SHP77 (cell line): Measurements from ENCODE around the gene TNFRSF17.
"Not testable (repeated sequence)": the region's sequence is repeated elsewhere in the genome, so short reads cannot be mapped to it uniquely, and the experiment has no call there.

Experiments
- DNase-seq, 2 experiments: peaks; one replicate each; lab custom pipeline; 2025; lab: John Stamatoyannopoulos, UW

TNFRSF17 gene

DNA sequence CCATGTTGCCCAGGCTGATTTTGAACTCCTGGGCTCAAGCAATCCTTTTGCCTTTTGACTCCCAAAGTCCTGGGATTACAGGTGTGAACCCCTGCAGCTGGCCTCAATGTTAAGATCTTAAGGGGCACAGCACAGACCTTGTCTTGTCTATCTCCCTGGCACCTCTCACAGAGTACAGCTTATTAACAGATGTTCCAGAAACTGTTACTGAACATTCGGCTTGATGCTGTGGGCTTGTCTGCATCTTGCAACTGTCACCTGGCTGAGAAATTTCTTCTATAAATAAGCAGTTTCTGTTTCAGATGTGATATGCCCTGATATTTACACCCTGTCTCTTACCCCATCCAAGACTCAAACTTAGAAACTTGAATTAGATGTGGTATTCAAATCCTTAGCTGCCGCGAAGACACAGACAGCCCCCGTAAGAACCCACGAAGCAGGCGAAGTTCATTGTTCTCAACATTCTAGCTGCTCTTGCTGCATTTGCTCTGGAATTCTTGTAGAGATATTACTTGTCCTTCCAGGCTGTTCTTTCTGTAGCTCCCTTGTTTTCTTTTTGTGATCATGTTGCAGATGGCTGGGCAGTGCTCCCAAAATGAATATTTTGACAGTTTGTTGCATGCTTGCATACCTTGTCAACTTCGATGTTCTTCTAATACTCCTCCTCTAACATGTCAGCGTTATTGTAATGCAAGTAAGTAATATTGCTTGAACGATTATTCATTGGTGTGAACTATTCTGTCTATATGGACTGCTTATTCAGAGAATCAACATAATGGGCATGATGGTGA lies at the start of gene TNFRSF17:
Gene TNFRSF17, plus strand, starts transcription at position 450 of the 791 bp plus-strand sequence. Its CDS starts 115 bp downstream, at position 565.
- DNase-seq, result no peak

DNA sequence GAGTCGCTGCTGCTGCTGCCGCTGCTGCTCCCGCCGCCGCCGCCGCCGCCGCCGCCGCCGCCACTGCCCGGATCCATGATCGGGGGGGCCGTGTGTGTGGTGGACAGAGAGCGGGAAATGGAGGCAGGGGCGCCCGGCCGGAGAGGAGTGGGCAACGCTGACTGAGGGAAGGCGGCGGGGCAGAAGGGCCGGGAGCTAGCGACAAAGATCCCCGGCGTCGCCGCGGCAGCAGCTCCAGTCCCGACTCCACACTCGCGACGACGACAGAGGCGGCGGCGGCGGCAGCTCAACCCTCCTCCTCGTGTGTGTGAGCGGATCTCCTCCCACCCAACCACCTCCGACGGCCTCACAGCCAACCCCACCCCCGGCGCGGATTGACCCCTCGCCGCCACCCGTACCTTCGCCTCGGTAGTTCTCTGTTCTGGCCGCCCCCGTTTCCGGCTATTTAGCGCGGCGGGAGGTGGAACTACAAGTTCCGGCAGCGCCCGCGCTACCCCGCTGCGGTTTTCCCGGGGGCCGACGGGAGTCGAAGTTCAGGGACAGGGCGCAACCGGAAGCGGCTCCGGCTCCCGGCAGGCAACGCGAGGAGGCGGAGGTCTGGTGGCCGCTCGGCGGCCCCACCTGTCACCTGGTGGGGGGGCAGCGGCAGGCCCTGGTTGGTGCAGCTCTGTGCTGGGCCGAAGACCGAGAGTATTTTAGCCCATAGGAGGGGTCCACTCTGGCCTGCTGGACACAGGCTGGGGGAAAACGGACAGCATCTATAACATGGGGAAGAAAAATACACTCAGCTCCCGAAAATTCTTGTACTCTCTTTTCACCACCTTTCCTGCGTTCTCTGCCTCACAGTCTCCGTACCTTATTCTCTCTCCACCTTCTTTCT lies 49.1 kb upstream of the TNFRSF17 start, which contains the start of gene GSPT1:
Gene GSPT1, minus strand, starts transcription at position 313 of the 880 bp plus-strand sequence. Its CDS starts 236 bp downstream, at position 77.
- DNase-seq, result peak; percentile 95 to 98

DNA sequence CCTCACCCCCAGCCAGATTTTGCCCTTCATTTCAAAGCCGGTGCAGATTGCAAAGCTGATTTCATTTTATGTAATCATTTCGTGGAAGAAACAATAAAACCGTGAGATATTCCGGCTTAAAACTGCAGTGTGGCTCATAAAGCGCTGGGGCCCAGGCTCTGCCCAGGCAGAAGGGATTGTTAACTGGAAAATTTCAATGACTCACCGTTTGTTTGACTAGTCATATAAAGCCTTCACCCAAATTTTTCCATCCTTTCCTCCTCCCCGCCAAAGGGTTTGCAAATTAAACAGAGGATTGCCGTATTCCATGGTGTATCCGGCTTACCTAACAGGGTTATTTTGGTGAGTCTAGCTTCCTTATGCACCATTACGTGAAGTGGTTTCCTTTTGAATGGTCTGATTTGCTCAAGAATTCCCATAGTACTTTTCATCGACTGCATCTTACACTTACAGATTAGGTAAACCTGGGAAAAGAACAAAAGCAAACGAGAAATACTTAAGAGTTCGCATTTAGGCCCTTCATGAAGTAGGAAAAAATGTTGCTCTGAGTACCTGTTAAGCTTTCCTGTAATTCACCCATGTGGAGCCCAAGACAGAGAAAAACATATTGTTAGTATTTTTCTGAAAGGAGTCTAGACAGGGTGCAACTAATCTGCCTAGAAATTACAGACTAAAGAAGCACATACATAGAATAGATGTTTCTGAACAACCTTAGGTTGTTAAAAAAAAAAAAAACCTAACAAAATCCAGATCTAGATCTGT lies 48.3 kb upstream of the TNFRSF17 start:
- peak; percentile 83 to 88 for DNase-seq

DNA sequence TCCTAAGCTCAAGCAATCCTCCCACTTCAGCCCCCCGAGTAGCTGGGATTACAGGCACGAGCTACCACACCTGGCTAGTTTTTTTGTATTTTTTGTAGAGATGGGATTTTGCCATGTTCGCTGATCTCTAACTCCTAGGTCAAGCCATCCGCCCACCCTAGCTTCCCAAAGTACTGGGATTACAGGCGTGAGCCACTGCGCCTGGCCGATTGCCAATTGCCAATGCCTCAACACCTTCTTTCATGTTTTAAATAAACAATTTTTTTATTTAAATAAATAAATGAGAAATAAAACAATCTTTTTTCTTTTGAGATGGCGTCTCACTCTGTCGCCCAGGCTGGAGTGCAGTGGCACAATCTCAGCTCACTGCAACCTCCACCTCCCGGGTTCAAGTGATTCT lies 41.0 kb upstream of the TNFRSF17 start:
- DNase-seq, result not testable (repeated sequence)

DNA sequence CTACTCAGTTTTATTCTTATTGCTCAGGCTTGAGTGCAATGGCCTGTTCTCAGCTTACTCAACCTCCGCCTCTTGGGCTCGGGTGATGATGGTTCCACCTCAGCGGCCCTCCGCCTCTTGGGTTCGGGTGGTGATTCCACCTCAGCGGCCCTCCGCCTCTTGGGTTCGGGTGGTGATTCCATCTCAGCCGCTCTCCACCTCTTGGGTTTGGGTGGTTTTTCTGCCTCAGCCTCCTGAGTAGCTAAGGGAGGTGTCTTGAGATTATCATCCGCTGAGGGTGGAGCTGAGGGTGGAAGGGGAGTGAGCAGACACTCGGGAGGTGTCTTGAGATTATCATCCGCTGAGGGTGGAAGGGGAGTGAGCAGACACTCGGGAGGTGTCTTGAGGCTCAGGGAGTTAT lies 37.7 kb upstream of the TNFRSF17 start:
- not testable (repeated sequence) for DNase-seq

DNA sequence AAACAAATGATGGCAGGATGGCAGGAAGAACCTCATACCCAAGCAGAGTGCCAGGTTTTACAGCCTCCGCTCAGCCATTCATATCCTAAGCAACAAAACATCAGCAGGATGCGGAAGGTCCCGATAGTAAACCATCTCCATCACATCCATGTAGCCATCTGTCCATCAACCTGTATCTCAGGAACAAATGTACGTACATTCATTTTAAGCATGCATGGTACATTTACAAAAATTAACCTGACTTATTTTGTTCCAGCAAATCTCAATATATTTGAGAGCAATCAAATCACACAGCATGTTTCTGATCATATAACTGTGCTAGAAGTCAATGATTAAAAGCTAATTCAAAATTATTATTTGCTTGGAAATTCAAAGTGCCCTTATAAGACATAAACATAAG lies 23.1 kb upstream of the TNFRSF17 start, which contains the start of gene NPIPB2:
Gene NPIPB2, minus strand, starts transcription at position 101 of the 400 bp plus-strand sequence. Its CDS starts 0 bp downstream, at position 101.
- DNase-seq, result not testable (repeated sequence)

GRCh38 chr16:11946433-11946832 lies 18.6 kb upstream of the TNFRSF17 start:
- no peak for DNase-seq

DNA sequence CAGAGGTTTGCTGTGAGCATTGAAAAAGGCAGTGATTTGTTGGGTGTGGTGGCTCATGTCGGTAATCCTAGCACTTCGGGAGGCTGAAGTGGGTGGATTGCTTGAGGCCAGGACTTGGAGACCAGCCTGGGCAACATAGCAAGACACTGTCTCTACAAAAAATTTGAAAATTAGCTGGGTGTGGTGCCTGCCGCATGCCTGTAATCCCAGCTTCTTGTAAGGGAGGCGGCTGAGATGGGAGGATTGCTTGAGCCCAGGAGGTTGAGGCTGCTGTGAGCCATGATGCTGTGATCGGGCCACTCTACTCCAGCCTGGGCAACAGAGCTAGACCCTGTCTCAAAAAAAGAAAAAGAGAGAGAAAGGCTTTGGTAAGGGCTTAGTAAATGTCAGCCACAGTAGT lies 16.2 kb upstream of the TNFRSF17 start:
- DNase-seq, result no peak

- peak; percentile 28 to 65 for DNase-seq
These were observed 15.5 kb upstream of the TNFRSF17 start for GRCh38 chr16:11949527-11949926.

- DNase-seq, result no peak
These were observed 14.6 kb upstream of the TNFRSF17 start for GRCh38 chr16:11950388-11950787.

GRCh38 chr16:11953576-11953975 lies 11.4 kb upstream of the TNFRSF17 start:
- DNase-seq, result not testable (repeated sequence)

DNA sequence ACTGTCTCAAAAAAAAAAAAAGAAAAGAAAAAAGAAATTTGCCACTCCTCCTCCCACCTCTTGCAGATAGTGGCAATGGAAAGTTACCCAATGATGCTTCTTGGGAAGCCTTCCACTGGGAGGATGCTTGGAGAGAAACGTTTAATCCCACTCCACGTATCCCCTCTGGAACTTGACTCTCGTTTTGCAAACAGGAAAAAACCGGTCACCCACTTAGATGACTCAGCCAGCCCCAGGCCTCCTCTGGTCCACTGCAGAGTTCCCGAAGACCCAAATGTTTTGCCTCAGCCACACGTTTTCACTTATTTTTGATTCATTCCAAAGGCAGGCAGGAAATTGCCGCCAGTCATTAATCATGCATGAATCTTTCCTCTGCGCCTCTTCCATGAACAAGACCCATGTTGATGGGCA lies 9.3 kb upstream of the TNFRSF17 start:
- DNase-seq, result no peak

GRCh38 chr16:11956558-11956957 lies 8.5 kb upstream of the TNFRSF17 start:
- no peak for DNase-seq

DNA sequence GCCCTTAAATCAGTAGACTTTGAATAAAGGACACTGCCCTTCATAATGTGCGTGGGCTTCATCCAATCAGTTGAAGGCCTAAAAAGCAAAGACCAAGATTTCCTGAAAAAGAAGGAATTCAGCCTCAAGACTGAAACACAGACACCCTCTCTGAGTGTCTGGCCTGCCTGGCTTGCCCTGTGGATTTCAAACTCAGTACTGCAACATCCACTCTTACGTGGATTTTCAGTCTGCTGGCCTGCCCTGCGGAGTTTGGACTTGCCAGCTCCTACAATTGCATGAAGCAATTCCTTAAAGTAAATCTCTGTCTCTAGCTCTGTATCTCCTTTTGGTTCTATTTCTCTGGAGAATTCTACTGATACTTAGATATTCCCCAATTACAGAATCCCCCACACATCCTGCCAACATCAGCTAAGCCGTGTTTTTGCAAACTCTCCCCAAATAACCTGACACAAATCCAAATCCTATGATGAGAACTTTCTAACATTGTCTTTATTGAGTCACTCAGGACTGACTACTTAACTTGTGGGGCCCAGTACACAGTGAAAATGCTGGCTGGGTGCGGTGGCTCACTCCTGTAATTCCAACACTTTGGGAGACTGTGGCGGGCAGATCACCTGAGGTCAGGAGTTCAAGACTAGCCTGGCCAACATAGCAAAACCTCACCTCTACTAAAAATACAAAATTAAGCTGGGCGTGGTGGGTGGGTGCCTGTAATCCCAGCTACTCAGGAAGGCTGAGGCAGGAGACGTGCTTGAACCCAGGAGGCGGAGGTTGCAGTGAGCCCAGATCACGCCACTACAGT lies 7.2 kb upstream of the TNFRSF17 start:
- DNase-seq, result no peak

DNA sequence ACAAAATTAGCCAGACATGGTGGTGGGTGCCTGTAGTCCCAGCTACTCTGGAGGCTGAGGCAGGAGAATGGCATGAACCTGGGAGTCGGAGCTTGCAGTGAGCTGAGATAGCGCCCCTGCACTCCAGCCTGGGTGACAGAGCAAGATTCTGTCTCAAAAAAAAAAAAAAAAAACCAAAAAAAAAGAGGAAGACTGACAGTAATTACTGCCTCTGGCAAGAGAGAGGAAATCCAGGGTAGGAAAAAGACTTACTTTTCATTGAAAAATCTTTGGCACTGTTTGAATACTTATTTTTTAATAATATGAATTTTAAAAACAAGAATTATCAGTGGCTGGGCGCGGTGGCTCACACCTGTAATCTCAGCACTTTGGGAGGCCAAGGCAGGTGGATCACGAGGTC lies 2.6 kb upstream of the TNFRSF17 start:
- not testable (repeated sequence) for DNase-seq

- DNase-seq, result not testable (repeated sequence)
These were observed 2.0 kb upstream of the TNFRSF17 start for GRCh38 chr16:11962978-11963377.

GRCh38 chr16:11963706-11964105 lies 1.3 kb upstream of the TNFRSF17 start:
- no peak for DNase-seq

- DNase-seq, result no peak
These were observed 1.2 kb downstream of the TNFRSF17 start for GRCh38 chr16:11966173-11966572.

DNA sequence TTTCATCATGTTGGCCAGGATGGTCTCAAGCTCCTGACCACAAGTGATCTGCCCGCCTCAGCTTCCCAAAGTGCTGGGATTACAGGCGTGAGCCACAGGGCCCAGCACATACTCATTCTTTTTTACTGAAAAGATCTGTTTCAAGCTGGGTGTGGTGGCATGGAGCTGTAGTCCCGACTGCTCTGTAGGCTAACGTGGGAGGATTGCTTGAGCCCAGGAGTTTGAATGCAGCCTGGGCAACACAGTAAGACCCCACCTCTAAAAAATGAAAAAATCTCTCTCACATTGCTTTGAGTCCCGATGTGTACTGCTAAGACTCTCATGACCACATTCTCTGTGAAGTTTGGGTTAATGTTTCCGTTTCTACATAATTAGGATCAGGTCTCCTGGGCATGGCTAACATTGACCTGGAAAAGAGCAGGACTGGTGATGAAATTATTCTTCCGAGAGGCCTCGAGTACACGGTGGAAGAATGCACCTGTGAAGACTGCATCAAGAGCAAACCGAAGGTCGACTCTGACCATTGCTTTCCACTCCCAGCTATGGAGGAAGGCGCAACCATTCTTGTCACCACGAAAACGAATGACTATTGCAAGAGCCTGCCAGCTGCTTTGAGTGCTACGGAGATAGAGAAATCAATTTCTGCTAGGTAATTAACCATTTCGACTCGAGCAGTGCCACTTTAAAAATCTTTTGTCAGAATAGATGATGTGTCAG lies 2.3 kb downstream of the TNFRSF17 start:
- no peak for DNase-seq

- DNase-seq, result no peak
These were observed 3.6 kb downstream of the TNFRSF17 start for GRCh38 chr16:11968577-11968976.
